H1 (cell line): ENCODE data around the gene HTR2A. TPM values are rescaled to one million over a fixed set of nuclear protein-coding genes. Genes with fewer than 3 reads are reported as not detected.

Experiments used
- BRCA1 ChIP-seq: IDR thresholded peaks from 2 replicates; pipeline ENCODE4 v1.6.1; 2012; ENCODE audit warnings: low read depth, low read length, improper control_type of control experiment
- POLR2A ChIP-seq, 2 experiments: IDR thresholded peaks; 1 replicate in 1 of 2; 2 replicates in 1 of 2; pipeline ENCODE4 v1.6.1; 2011; ENCODE audit warnings: low read depth in 2 of 2, low read length in 2 of 2, mild to moderate bottlenecking in 2 of 2; ENCODE audit errors: control extremely low read depth in 1 of 2
- SIRT6 ChIP-seq: IDR thresholded peaks from one replicate; pipeline ENCODE4 v1.7.1; 2012; ENCODE audit warnings: low read length, inconsistent platforms
- TAF7 ChIP-seq: optimal IDR thresholded peaks from 2 replicates; pipeline ENCODE3; 2011; ENCODE audit warnings: low read depth, mild to moderate bottlenecking, inconsistent platforms, low read length, moderate library complexity, borderline replicate concordance
- polyA plus RNA-seq, 7 experiments: library from polyadenylated mRNA; depleted of rRNA in 3 of 7; stranded (reverse) in 5 of 7; unstranded in 2 of 7; fragments of >200 nt in 5 of 7; fragments of 200-250 nt in 2 of 7; gene quantifications; 1 replicate in 5 of 7; 2 replicates in 1 of 7; 4 replicates in 1 of 7; pipeline versions ENCODE4 v1.2.1 to v1.2.3, GENCODE V29; 2011 to 2013; ENCODE audit warnings: missing spikeins in 2 of 7, mixed read lengths in 2 of 7
- total RNA-seq: library from RNA; stranded (reverse); fragmentation: NEBNext Ultra II Directional; extraction: Animal tissue kit (Norgen Biotek cat#: 25700); gene quantifications from 2 replicates; pipeline ENCODE4 v1.2.1, GENCODE V29; 2021

Gene HTR2A
- total and polyA plus RNA-seq, 2 of the 8 experiments (the other 6 are each of a cell fraction or from before 2014, with no cell fraction given) = not detected

GRCh38 chr13:46782066-46782465 lies 114.8 kb downstream of the HTR2A start (continued):
- no peak for TF ChIP-seq POLR2A (IDR thresholded peaks at IDR 0.05; ENCODE audit: control extremely low read depth in 1 of 2, low read depth in 2 of 2, low read length in 2 of 2)
- TF ChIP-seq BRCA1 = no peak
- TF ChIP-seq TAF7 = no peak
- TF ChIP-seq SIRT6 = no peak

Other genes starting within 250 kb of the HTR2A start
- 55.8 and 56.0 TPM in 2 replicates for gene ESD, start 99.9 kb downstream of the HTR2A start, total RNA-seq
- 20.1 and 40.3 TPM in 2 replicates for gene ESD, start 99.9 kb downstream of the HTR2A start, polyA plus RNA-seq (2011; rRNA removed)